Activated CD4-positive, CD25-positive, alpha-beta regulatory T cell treated with anti-CD3 and anti-CD28 coated beads, Interleukin-2, amount 50 U/mL, for 72 hours (primary cell): Measurements from ENCODE around the gene GTF2I.
"Not testable (repeated sequence)": the region's sequence is repeated elsewhere in the genome, so short reads cannot be mapped to it uniquely, and the experiment has no call there.

Source experiments
- DNase-seq: peaks from one replicate; pipeline ENCODE4 v3.0.0; 2021

The GTF2I gene

DNA sequence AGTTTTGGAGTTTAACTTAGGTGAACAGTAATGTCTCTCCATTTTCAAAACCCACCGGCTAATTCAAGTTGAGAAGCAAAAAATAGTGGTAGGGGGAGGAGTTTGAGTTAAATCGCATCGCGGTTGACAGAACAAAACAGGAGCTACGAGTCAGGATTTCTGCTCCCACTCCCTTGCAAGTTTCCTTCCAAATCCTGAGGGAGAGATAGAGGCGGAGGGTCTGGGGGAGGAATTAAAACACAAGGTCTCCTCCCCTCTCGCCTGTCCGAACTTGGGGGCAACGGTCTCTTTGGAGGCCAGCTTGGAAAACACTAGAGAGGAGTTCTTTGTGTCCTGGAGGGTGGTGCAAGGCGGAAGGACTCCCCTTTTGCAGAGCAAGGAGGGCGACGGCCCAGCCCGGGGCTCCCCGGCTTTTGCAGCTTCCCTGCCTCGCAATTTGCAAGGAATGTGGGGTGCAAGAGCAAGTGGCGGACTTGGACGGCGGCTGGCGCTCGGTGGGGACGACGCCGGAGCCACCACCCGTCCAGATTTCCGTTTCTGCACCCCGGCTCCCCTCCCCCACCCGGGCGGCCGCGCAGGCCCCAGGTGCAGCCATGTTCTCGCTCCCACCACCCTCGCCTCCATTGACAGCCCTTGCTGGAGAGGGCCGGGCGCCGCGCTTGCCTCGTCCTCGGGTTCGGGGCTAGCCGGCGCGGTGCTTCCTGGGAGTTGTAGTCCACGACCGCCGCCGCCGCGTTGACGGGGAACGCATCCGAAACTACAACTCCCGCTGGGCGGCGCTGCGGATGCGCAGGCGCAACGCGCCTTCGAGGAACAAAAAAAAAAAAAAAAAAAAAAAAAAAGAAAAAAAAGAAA lies 454 bp upstream of the GTF2I start:
- DNase-seq, result peak; percentile 97

DNA sequence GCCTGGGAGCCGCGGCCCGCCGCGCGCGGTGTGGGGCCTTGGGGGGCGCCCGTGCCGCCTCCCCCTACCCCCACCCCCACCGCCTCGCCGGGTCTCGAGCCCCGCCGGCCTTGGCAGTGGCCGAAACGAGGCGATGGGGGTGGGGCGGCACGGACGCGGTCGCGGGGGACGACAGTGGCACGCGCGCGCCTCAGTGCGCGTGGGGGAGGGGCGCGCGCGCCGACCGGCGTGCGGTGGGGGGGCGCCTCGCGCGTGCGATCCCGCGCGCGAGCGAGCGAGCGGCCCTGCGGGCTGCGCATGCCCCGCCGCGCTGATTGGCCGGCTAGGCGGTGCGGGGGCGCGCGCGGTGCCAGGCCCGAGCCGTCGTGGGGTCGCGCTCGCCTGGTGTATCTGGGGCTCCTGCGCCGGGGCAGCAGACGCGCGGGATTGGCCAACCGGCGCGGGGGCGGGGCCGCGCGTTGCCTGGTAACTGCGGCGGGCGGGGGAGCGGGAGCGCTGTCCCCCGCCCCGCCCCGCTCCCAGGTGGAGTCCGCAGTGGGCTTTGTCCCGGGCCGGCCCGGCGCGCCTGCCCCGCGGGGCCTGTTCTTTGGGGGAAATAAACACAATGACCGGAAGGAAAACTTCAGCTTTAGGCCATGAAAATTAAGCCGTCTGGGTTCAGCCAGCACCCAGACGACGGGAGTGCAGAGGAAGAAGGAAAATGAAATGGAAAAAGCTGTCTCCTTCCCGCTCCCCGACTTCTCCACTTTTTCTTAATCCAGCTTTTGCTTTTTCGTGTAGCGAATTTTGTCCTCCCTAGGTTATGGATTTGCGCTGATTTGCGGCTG lies 873 bp downstream of the GTF2I start:
- DNase-seq, result peak; percentile 87

DNA sequence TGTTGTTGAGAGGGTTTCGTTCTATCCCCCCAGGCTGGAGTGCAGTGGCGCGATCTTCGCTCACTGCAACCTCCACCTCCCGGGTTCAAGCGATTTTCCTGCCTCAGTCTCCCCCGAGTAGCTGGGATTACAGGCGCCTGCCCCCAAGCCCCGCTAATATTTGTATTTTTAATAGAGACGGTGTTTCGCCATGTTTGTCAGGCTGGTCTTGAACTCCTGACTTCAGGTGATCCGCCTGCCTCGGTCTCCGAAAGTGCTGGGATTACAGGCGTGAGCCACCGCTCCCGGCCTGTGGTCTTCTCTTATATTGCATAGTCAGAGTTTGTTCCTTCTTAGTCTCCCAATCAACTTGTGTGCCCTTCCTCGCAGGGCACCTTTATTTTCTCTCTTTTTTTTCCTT lies 2.7 kb downstream of the GTF2I start:
- DNase-seq, result not testable (repeated sequence)

DNA sequence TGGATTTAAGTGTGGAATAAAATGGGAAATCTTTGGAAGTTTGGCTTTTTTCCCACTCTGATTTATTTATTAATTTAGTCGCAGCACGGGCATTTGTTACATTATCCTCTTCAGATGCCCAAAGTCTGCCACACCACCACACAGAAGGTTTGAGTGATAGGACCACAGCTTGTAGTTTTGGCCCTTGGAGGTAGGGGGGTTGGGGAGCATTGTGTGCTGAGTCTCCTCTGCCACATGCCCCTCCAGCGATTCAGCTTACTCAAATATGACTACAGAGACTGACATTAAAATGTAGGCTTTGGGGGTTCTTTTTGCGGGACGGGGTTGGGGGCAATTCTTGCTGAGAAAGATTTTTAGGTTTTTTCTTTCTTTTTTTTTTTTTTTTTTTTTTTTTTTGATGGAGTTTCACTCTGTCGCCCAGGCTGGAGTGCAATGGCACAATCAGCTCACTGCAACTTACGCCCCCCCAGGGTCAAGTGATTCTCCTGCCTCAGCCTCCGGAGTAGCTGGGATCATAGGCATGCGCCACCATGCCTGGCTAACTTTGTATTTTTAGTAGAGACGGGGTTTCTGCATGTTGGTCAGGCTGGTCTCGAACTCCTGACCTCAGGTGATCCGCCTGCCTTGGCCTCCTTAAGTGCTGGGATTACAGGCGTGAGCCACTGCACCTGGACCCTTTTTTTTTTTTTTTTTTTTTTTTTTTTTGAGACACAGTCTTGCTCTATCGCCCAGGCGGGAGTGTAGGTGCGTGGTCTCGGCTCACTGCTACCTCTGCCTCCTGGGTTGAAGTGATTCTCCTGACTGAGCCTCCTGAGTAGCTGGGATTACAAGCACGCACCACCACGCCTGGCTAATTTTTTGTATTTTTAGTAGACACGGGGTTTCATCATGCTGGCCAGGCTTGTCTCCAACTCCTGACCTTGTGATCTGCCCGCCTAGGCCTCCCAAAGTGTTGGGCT lies 4.6 kb downstream of the GTF2I start:
- peak; percentile 18 for DNase-seq

DNA sequence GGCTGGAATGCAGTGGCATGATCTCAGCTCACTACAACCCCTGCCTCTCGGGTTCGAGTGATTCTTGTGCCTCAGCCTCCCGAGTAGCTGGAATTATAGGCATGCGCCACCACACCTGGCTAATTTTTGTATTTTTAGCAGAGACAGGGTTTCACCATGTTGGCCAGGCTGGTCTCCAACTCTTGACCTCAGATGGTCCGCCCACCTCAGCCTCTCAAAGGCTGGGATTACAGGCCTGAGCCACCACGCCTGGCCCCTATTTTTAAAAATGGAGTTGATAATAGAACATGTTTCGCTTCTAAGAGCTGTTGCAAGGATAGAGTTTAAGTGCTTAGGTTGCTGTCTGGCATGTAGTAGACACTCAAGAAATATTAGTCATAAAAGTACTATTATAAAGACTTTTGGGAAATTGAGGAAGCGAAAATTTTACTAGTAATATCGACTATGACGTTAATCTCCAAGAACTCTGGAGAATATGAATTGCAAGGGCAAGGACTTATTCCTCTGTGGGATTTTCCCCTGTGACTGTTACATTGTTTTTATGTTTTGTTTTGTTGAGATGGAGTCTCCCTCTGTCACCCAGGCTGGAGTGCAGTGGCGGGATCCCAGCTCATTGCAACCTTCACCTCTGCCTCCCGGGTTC lies 7.9 kb downstream of the GTF2I start:
- DNase-seq, result peak; percentile 6

DNA sequence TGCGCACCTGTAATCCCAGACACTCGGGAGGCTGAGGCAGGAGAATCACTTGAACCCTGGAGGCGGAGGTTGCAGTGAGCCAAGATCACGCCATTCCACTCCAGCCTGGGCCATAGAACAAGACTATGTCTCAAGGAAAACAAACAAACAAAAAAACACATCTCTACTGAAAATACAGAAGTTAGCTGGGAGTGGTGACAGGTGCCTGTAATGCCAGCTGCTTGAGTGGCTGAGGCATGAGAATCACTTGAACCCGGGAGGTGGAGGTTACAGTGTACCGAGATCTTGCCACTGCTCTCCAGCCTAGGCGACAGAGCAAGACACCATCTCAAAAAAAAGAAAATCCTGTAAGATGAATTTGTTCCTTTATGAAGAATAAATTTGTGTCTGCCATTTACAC lies 9.5 kb downstream of the GTF2I start:
- DNase-seq, result not testable (repeated sequence)

DNA sequence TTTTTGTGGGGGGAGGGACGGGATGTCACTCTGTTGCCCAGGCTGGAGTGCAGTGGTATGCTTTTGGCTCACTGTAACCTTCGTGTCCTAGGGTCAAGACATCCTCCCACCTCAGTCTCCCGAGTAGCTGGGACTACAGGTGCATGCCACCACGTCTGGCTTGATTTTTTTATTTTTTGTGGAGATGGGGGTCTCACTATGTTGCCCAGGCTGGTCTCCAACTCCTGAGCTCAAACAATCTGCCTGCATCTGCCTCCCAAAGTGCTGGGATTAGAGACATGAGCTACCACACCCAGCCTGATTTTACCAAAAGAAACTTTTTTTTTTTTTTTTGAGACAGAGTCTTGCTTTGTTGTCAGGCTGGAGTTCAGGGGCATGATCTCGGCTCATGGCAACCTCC lies 10.0 kb downstream of the GTF2I start:
- DNase-seq, result not testable (repeated sequence)

DNA sequence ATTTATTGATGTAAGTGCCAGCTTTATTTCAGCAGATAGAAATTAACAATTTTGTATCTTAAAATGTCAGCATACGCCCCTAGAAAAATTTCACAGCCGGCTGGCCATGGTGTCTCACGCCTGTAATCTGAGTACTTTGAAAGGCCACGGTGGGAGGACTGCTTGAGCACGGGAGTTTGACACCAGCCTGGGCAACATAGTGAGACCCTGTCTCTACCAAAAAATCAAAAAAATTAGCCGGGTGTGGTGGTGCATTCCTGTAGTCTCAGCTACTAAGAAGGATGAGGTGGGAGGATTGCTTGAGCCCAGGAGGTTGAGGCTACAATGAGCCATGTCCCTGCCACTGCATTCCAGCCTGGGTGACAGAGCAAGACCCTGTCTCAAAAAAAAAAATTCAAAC lies 14.1 kb downstream of the GTF2I start:
- DNase-seq, result no peak

DNA sequence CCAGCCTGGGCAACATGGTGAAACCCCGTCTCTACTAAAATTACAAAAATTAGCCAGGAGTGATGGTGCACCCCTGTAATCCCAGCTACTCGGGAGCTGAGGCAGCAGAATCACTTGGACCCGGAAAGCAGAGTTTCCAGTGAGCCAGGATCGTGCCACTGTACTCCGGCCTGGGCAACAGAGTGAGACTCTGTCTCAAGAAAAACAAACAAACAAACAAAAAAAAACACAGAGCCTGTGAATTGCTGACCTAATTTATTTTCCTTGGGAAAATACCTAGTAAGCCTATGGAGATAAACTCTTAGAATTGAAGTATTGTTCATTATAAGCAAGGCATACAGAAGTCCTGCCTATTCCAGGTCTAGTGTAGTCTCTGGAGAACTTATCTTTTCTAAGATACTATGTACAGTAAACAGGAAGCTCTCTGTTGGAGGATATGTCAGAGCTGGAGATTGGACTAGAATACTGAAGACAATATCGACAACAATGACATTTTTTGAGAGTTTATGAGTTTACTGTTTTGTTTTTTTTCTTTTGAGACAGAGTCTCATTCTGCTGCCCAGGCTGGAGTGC lies 14.9 kb downstream of the GTF2I start:
- no peak for DNase-seq

DNA sequence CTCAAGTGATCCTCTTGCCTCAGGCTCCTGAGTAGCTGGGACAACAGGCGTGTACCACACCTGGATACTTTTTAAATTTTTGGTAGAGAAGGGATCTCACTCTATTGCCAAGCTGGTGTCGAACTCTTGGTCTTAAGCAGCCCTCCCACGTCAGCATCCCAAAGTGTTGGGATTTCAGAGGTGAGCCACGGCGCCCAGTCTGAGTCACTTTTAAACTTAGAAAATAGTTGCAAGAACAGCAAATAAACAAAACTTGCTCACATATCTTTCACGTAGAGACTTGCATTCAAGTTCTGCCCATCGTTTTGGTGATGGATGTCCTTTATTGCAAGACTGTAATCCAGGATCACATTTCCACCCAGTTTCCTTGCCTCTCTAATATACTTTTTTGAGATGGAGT lies 16.6 kb downstream of the GTF2I start:
- DNase-seq, result no peak

DNA sequence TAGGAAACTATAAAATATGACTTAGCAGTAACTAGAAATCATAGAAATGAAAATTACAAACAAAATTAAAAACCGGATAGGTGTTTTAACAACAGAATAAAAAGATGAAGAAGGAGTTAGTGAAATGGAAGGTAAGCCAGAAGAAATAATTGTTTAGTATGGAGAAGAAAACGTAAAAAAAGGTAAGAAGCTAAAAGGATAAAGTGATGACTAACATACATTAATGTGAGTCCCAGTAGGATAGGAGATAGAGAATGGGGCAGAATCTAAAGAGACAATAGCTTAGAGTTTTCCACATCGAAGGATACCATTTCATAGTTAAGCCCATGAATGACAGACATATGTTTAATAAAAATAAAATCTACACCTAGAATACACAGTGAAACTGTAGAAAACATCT lies 25.3 kb downstream of the GTF2I start:
- no peak for DNase-seq

DNA sequence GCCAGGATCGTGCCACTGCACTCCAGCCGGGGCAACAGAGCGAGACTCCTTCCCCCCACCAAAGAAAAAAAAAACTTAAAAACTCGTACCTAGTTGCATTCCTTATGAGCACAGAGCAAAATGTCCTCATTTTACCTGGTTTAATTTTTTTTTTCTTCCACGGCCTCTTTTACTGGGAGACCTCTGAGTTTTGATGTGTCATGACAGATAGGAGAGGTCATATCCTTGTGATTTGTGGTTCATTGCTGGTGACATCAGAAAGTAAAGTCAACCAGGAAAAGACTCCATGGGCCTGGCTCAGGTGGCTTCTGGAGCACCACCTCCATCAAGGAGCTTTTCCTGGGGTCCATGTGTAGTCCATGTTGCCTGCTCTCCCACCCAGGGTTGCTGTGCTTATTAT lies 26.3 kb downstream of the GTF2I start:
- DNase-seq, result no peak

DNA sequence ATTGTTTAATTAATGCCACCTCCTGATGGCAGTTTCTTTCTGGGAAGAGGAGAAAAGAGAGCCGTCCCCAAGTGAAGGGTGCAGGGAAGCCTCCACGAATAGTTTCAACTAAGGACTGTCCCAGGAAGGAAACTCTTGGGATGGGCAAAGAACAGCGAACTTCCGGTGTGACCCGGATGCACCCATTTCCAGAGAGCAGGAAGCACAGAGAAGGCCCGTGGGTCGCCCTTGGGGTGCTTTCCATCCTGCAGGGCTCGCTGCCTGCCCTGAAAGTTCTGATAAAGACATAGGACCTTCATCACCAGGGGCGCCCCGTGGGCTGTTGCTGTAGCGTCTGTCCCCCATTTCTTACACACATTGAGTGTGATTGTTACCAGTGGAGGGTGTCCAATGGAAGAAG lies 27.0 kb downstream of the GTF2I start:
- no peak for DNase-seq

DNA sequence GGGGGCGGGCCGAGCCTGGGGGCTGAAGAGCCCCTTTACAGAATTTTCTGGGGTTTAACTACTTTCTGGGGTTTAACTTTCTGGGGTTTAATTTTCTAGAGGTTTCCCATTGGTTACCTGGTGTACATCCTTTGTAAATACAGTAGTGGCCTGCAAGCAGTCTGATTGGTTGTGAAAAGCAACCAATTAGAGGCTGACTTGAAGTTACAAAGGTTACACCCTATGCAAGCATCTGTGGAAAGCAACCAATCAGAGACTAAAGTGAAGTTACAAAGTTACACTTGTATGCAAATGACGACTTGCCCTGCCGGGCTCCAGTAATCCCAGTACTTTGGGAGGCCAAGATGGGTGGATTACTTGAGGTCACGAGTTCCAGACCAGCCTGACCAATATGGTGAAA lies 27.4 kb downstream of the GTF2I start:
- no peak for DNase-seq

DNA sequence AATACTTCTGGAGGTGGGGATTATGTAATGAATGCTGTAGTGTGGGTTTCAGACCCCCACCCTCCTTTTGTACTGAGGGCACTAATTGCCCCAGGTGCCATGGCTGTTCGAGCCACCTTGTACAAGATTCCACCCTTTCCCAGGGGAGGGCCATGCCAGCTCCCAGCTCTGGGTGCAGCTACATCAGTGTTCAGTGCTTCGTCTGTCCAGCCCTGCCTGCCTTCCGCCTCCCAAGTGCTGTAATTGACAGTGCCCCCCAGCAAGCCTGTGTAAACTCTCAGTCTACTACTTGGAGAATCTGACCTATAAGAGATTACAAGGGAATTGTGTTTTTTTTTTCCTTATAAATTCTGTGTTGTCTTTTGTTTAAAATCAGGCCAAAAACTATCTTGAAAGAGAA lies 33.0 kb downstream of the GTF2I start:
- no peak for DNase-seq

DNA sequence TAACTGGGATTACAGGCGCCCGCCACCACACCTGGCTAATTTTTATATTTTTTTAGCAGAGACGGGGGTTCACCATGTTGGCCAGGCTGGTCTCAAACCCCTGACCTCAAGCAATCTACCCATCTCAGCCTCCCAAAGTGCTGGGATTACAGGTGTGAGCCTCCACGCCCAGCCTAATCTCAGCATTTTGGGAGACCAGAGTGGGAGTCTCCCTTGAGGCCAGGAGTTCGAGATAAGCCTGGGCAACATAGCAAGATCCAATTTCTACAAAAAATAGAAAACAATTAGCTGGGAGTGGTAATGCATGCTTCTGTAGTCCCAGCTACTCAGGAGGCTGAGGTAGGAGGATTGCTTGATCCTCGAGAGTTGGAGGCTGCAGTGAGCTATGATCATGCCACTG lies 46.9 kb downstream of the GTF2I start:
- not testable (repeated sequence) for DNase-seq

DNA sequence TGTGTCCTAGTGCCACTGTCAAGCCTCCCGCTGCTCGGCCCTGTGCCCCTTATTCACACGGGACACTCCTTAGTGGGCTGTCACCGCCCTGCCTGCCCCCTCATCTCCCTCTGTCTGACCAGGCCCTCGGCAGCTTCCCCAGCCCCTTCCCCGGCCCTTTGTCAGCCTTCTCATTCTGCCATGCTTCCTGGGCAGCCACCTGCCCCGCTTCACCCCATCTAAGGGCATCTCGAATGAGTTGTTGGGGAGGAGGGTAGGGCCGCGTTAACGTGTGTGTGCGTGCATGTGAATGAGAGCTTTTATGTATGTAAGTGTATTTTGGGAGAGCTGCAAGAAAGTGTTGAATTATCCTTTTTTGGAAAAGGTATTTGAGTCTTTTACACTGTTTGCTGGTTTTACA lies 49.7 kb downstream of the GTF2I start:
- no peak for DNase-seq

DNA sequence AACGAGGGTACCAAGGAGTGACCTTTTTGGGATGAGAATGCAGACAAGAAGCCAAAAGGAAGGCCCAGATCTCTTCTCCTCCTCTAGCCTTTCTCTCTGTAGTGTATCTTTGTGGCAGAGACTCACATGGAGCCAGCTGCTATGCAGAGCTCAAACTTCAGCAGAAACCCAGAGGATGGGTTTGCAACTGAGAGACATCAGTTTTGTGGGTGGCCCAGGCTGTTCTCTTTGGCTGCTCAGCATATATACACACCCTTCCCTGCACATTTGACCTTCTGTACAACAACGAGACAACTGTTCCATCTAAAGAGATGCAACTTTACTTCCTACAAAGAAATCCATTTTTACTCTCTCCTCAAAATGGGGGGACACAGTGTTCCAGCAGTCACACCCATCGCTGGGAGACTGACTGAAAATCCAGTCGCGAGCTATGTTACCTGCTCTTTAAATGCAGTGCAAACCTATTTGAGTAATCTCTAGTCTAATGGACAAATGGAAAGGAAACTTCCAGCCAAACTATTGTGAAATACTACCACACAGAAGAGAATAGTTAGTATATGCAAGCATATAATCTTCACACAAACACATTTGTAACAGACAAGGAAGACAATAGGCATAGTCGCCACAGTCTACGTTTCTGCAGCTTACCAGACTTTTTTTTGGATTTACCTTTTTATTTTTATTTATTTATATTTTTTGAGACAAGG lies 51.2 kb downstream of the GTF2I start:
- DNase-seq, result no peak

DNA sequence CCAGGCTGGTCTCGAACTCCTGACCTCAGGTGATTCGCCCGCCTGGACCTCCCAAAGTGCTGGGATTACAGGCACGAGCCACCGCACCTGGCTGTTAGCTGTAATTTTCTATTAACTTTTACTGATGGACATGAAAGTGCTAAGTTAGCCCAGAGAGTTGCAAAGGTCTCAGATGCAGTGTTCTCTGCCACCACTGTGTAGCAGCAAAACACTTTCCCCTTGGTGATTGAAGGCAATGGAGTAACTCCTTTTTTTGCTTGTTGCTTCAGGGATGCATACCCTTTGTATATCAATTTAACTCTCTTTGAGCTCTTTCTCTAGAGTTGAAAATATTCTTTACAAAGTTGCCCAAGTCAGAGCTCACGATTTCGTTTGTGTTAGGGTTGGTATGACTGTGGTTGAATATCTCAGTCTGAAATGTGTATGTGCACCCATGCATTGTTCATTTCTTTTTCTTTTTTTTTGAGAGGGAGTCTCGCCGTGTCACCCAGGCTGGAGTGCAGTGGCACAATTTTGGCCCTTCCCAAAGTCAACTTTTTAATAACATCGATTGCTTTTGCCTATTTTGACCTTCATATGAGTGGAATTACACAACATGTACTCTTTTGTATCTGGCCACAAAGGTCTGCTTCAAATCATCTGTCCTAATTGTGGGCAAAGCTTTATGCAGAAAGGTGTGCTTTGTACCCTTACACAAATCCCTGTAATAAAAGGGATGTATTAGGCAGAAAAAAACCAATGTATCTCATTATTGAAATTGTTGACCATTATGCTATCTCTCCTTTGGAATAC lies 52.6 kb downstream of the GTF2I start:
- DNase-seq, result no peak

DNA sequence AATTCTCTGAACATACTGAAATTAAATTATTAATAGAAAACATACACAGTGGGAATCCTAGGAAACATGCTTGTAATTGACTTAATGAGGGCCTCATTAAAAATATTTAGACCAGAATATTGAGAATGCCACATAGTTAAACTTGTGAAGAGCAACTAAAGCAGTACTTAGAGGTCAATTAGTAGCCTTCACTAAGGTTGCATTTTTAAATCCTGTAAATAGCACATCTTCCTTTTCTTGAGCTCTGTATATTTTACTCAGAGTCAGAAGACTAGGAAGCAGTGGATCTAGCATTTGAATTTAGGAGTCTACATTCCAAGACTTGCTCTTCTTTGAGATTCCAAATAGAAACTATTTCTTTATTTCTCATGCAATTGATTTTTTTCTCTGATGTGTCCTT lies 56.0 kb downstream of the GTF2I start:
- no peak for DNase-seq

DNA sequence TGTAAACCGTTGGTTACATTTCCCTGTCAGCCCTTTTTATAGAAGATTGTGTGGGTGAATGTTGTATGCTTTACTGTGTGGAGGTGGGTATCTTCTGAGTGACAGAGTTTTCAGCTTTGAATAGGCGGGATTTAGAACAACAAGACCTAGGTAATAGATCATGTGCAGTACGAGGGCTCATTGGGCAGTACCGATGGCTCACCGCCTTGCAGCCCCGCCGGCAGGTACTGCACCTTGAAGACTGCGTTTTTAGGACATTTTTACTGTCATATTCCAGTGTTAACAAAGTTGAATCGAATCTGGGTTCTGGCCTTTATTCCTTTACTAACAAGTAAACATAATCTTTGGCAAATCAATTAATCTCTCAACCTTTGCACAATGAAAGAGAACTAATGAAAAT lies 60.4 kb downstream of the GTF2I start:
- DNase-seq, result no peak
